ENCODE measurements around the gene APH1B.

DNA sequence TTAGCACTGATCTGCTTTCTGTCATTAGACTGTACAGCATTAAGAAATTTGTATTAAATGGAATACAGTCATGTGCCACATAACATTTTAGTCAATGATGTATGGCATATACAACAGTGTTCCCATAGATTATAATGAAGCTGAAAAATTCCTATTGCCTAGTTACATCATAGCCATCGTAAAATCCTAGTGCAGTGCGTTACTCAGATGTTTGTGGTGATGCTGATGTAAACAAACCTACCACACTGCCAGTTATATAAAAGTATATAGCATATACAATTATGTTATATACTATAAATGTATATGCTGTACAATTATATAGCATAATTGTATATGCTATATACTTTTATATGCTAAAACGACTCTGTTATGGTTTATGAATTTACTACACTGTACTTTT lies 41.7 kb downstream of the APH1B start:
- TF ChIP-seq FOXM1 (IDR thresholded peaks at IDR 0.05; ENCODE audit: borderline replicate concordance): no peak
- TF ChIP-seq ARNT (IDR thresholded peaks at IDR 0.05): no peak
- TF ChIP-seq HDGF (IDR thresholded peaks at IDR 0.05; ENCODE audit: borderline replicate concordance): no peak
- no peak for TF ChIP-seq FOXA1 (IDR thresholded peaks at IDR 0.05)
- no peak for TF ChIP-seq TARDBP (IDR thresholded peaks at IDR 0.05)
- TF ChIP-seq NFRKB (IDR thresholded peaks at IDR 0.05): no peak
- TF ChIP-seq ZNF384 (IDR thresholded peaks at IDR 0.05): no peak
- TF ChIP-seq SP1 (IDR thresholded peaks at IDR 0.05): no peak

Measured in HEK293T (cell line).